Endothelial cell of umbilical vein (primary cell): ENCODE data around the gene ANXA5. TPM values are rescaled to one million over a fixed set of nuclear protein-coding genes. Genes with fewer than 3 reads are reported as not detected.

ENCODE experiments used
- BruUV-seq: library from RNA; stranded (reverse); fragments of 400-500 nt; replicated peaks from 2 replicates; lab custom pipeline; 2021; lab: Mats Ljungman, UMichigan
- CTCF ChIA-PET: fragments of 300-600, 350-600 bp; sonication (Branson Sonifier 250); formaldehyde crosslinking; loops from one replicate; lab custom pipeline; 2021; ENCODE audit warnings: antibody characterized with exemption, inconsistent platforms; lab: Charles Lee
- POLR2A ChIA-PET: fragments of 300-600, 350-600 bp; sonication (Branson Sonifier 250); formaldehyde crosslinking; loops from one replicate; lab custom pipeline; 2021; ENCODE audit warnings: antibody characterized with exemption, inconsistent platforms; lab: Charles Lee
- DNase-seq: peaks from one replicate; pipeline ENCODE4 v3.0.0-alpha.2; 2011; ENCODE audit warnings: low read depth, low spot score
- FAIRE-seq: peaks from 2 replicates; lab custom pipeline; 2011; peaks lifted over from hg19 to GRCh38; lab: Jason Lieb, UNC
- H2AFZ ChIP-seq: 2 replicates; pipeline ENCODE4 v1.6.0; 2012; ENCODE audit warnings: low read depth, low read length, control low read depth, inconsistent platforms
- H3K27ac ChIP-seq: 2 replicates; pipeline ENCODE4 v1.5.1; 2011; ENCODE audit warnings: low read depth, mild to moderate bottlenecking, control low read depth, low read length, moderate library complexity; ENCODE audit not compliant: insufficient read depth
- H3K27me3 ChIP-seq, 2 experiments: 2 replicates each; pipeline versions ENCODE4 v1.6.0 to v1.6.1; 2011; ENCODE audit warnings: low read length in 2 of 2, mixed read lengths in 1 of 2; ENCODE audit not compliant: control insufficient read depth in 2 of 2, insufficient read depth in 2 of 2
- H3K36me3 ChIP-seq, 2 experiments: 2 replicates in 1 of 2; 3 replicates in 1 of 2; pipeline ENCODE4 v1.5.1; 2011; ENCODE audit warnings: low read length in 2 of 2, mild to moderate bottlenecking in 1 of 2, moderate library complexity in 1 of 2; ENCODE audit not compliant: control insufficient read depth in 2 of 2, insufficient read depth in 2 of 2; ENCODE audit errors: extremely low read depth in 1 of 2
- H3K4me1 ChIP-seq: 3 replicates; pipeline ENCODE4 v1.5.1; 2011; ENCODE audit warnings: mild to moderate bottlenecking, low read length; ENCODE audit not compliant: control insufficient read depth, insufficient read depth; ENCODE audit errors: extremely low read depth
- H3K4me2 ChIP-seq: 2 replicates; pipeline ENCODE4 v1.6.1; 2011; ENCODE audit warnings: low read length, control low read depth, mixed read lengths; ENCODE audit not compliant: insufficient read depth
- H3K4me3 ChIP-seq, 3 experiments: fragments of 200-600 bp in 1 of 3; sonication (generic), shearing (Covaris generic) in 1 of 3; replicated peaks in 1 of 3; 2 replicates each; pipeline ENCODE4 v1.5.1; 2011 to 2016; ENCODE audit warnings: control low read depth in 3 of 3, low read length in 3 of 3, mild to moderate bottlenecking in 2 of 3, inconsistent platforms in 1 of 3, low read depth in 1 of 3, moderate library complexity in 1 of 3; ENCODE audit not compliant: insufficient read depth in 1 of 3
- H3K79me2 ChIP-seq: 2 replicates; pipeline ENCODE4 v1.6.0; 2012; ENCODE audit warnings: low read length, inconsistent platforms; ENCODE audit not compliant: control insufficient read depth, insufficient read depth
- H3K9ac ChIP-seq: replicated peaks from 2 replicates; pipeline ENCODE3; 2011; ENCODE audit warnings: low read length, control low read depth; ENCODE audit not compliant: insufficient read depth; ENCODE audit errors: extremely low read depth
- H3K9me1 ChIP-seq: replicated peaks from 3 replicates; pipeline ENCODE4 v1.6.0; 2011; ENCODE audit warnings: mild to moderate bottlenecking, low read length; ENCODE audit not compliant: control insufficient read depth, insufficient read depth; ENCODE audit errors: extremely low read depth
- H3K9me3 ChIP-seq: replicated peaks from 2 replicates; pipeline ENCODE4 v1.5.1; 2012; ENCODE audit warnings: low read length, inconsistent platforms; ENCODE audit not compliant: control insufficient read depth, insufficient read depth
- H4K20me1 ChIP-seq: replicated peaks from 2 replicates; pipeline ENCODE3; 2011; ENCODE audit warnings: mild to moderate bottlenecking, low read length; ENCODE audit not compliant: control insufficient read depth, insufficient read depth; ENCODE audit errors: extremely low read depth
- CTCF ChIP-seq, 2 donors: IDR thresholded peaks; 1 replicate in 1 of 2; 2 replicates in 1 of 2; pipeline ENCODE4 v1.5.1; 2011; ENCODE audit warnings: low read length in 2 of 2, mild to moderate bottlenecking in 2 of 2, moderate library complexity in 2 of 2, control low read depth in 1 of 2, inconsistent platforms in 1 of 2, low read depth in 1 of 2; ENCODE audit not compliant: insufficient read depth in 1 of 2; ENCODE audit errors: extremely low read depth in 1 of 2
- EZH2 ChIP-seq: IDR thresholded peaks from 2 replicates; pipeline ENCODE4 v1.6.1; 2012; ENCODE audit warnings: borderline replicate concordance, low read depth, mild to moderate bottlenecking, moderate library complexity, low read length, inconsistent platforms; ENCODE audit not compliant: severe bottlenecking
- FOS ChIP-seq: IDR thresholded peaks from 2 replicates; pipeline ENCODE4 v1.6.1; 2011; ENCODE audit warnings: mild to moderate bottlenecking, low read length, moderate library complexity, borderline replicate concordance; ENCODE audit not compliant: insufficient read depth
- GATA2 ChIP-seq: IDR thresholded peaks from 2 replicates; pipeline ENCODE4 v1.7.0; 2011; ENCODE audit warnings: low read depth, mild to moderate bottlenecking, moderate library complexity, mixed read lengths, low read length; ENCODE audit not compliant: insufficient read length, insufficient read depth
- JUN ChIP-seq: IDR thresholded peaks from 2 replicates; pipeline ENCODE4 v1.6.1; 2011; ENCODE audit warnings: borderline replicate concordance, low read depth; ENCODE audit not compliant: insufficient read length, insufficient read depth
- MAX ChIP-seq: IDR thresholded peaks from 2 replicates; pipeline ENCODE4 v1.6.1; 2011; ENCODE audit not compliant: insufficient read depth, insufficient read length
- MYC ChIP-seq: IDR thresholded peaks from one replicate; pipeline ENCODE4 v1.6.1; 2011; ENCODE audit warnings: mild to moderate bottlenecking, low read depth, low read length
- POLR2A ChIP-seq: IDR thresholded peaks from 2 replicates; pipeline ENCODE4 v1.6.1; 2012; ENCODE audit warnings: low read depth, mild to moderate bottlenecking, control low read depth, low read length
- POLR2AphosphoS5 ChIP-seq: IDR thresholded peaks from 2 replicates; pipeline ENCODE4 v1.6.1; 2012; ENCODE audit warnings: low read depth, mild to moderate bottlenecking, control low read depth, low read length, moderate library complexity; ENCODE audit not compliant: insufficient read depth
- dilution Hi-C: fragments of 300-500 bp; cut with MboI; formaldehyde crosslinking; loops from one replicate; pipeline ENCODE4 v1.15.0; 2019; ENCODE audit warnings: low sequenced_read_pairs; ENCODE audit not compliant: extremely low pct_ligation_motif_present
- intact Hi-C: fragments of 100-400 bp; cut with micrococcal nuclease; formaldehyde crosslinking; loops from one replicate; pipeline ENCODE4 v1.10.0; 2022
- polyA plus RNA-seq, 4 experiments: library from polyadenylated mRNA; depleted of rRNA in 3 of 4; stranded (reverse) in 3 of 4; unstranded in 1 of 4; fragments of >200 nt; gene quantifications; 2 replicates each; pipeline versions ENCODE4 v1.2.1 to v1.2.3, GENCODE V29; 2011 to 2012; ENCODE audit warnings: missing spikeins in 1 of 4
- total RNA-seq: library from RNA; stranded (reverse); gene quantifications from 2 replicates; pipeline ENCODE4 v1.2.3, GENCODE V29; 2021

The ANXA5 gene
- total and polyA plus RNA-seq, 2 donors (not counting 3 experiments of a cell fraction or from before 2014, with no cell fraction given), result 450 to 528 TPM

- dilution Hi-C loops, result no loop called here
- POLR2A ChIA-PET, result no interaction called here
Observed at GRCh38 chr4:121693450-121693849, 3.3 kb downstream of the ANXA5 start.

More at GRCh38 chr4:121693450-121693849, 3.3 kb downstream of the ANXA5 start:
- Histone ChIP-seq H3K27ac (no peak overlapping the region), H3K9me3 (no peaks in the 10 kb centered on the region), H3K4me3 (no peak overlapping the region), H3K79me2 (peaks cover 70% of the 10 kb centered on the region), H3K9ac (no peak overlapping the region), H4K20me1 (peaks cover 2% of the 10 kb centered on the region), H3K4me1 (peaks cover 63% of the 10 kb centered on the region), H3K27me3 (no peaks in the 10 kb centered on the region), H2AFZ (no peak overlapping the region), H3K4me2 (peak overlapping the region; percentile 36), H3K36me3 (peaks cover 0 to 8% of the 10 kb centered on the region in 2 experiments), H3K9me1 (no peaks in the 10 kb centered on the region)
- intact Hi-C loops, result no loop called here
- BruUV-seq, result no TSS peak
- no peak for TF ChIP-seq FOS
- no peak for TF ChIP-seq GATA2
- no peak for TF ChIP-seq POLR2A
- TF ChIP-seq MYC, result no peak
- TF ChIP-seq EZH2, result no peak
- TF ChIP-seq CTCF (IDR thresholded peaks at IDR 0.05; ENCODE audit: extremely low read depth in 1 of 2, insufficient read depth in 1 of 2, low read depth in 1 of 2, low read length in 2 of 2), result no peak
- no peak for TF ChIP-seq JUN
- no peak for TF ChIP-seq MAX
- TF ChIP-seq POLR2AphosphoS5, result no peak
- FAIRE-seq, result no peak
- no peak for DNase-seq
- CTCF ChIA-PET, result interaction anchor here (1.5 kb wide), 1 partner anchor 8 kb away, joined by 3 read pairs; no protein-coding TSS in a partner anchor
